IPS-NIHi7 (cell line): ENCODE data around the gene MAP7.
A peak's percentile ranks its signal among the peaks of the same experiment; 100 is the strongest.
"Not testable (repeated sequence)": the region's sequence is repeated elsewhere in the genome, so short reads cannot be mapped to it uniquely, and the experiment has no call there.

Experiments
- DNase-seq: peaks from one replicate; pipeline ENCODE4 v3.0.0; 2012; ENCODE audit warnings: mixed read lengths; ENCODE audit errors: extremely low spot score

Gene MAP7

GRCh38 chr6:136338486-136338885 lies 211.7 kb downstream of the MAP7 start:
- DNase-seq = no peak

GRCh38 chr6:136337606-136338005 lies 212.6 kb downstream of the MAP7 start:
- DNase-seq = no peak

GRCh38 chr6:136337121-136337520 lies 213.1 kb downstream of the MAP7 start:
- DNase-seq = no peak

DNA sequence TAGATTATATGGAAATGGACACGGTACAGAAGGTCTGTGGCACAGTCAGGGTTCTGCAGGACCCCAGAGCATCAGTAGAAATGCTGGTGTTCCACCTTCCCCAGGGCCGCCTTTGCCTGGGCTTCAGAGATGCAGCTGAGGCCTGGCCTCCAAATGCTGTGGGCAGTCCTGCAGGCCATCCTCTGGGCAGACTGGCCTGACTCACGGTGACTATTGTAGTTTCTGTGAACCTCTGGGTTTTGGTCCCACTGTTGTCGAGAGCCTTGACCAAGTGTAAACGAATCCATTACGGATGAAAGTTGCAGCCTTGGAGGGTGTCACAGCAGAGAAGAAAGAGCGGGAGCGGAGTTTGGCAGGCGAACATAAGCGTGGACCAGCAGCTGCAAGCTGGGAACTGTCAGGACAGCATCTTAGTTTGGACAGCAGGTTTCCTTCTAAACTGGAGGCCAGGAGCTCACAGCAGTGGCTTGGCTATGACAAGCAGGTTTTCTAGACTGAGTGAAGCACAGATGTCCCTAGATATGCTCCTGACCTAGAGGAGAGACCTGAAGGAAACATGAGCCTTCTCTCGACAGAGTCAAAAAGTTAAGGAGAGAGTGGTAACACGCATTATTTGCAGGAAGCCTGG lies 214.4 kb downstream of the MAP7 start:
- no peak for DNase-seq

DNA sequence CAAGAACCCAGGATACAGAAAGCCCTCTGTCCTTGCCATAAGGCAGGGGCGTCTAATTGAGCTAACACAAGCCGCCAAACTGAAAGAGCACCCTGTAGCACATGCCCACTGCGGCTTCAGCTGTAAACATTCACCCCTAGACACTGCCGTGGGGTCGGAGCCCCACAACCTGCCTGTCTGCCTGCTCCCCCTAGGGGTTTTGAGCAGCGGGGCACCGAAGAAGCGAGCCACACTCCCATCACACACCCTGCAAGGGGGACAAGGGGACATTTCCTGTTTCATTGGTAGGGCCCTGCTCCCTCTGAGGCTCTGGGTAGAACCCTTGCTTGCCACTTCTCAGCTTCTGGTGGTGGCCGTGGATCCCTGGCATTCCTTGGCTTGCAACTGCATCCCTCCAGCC lies 215.4 kb downstream of the MAP7 start:
- DNase-seq = no peak

DNA sequence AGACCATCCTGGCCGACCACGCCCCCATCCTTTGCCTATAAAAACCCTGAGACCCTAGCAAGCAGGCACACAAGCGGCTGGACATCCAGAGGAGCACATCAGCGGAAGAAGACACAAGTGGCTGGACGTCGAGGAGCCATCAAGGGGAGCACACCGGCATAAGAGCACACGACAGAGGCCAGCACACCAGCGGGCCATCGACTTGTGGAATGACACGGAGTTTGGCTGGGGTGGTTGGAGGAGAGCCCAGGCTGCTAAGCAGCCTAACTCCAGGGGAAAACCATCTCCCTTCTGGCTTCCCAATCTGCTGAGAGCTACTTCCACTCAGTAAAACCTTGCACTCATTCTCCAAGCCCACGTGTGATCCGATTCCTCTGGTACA lies 215.8 kb downstream of the MAP7 start:
- no peak for DNase-seq

- DNase-seq = no peak
These were observed 216.3 kb downstream of the MAP7 start for GRCh38 chr6:136333824-136334464.

GRCh38 chr6:136331461-136331860 lies 218.8 kb downstream of the MAP7 start:
- no peak for DNase-seq

GRCh38 chr6:136330634-136331033 lies 219.6 kb downstream of the MAP7 start:
- no peak for DNase-seq

GRCh38 chr6:136326038-136326553 lies 224.1 kb downstream of the MAP7 start:
- no peak for DNase-seq

- DNase-seq = no peak
These were observed 225.4 kb downstream of the MAP7 start for GRCh38 chr6:136324686-136325380.

- DNase-seq = no peak
These were observed 226.7 kb downstream of the MAP7 start for GRCh38 chr6:136323431-136324112.

GRCh38 chr6:136319732-136320131 lies 230.5 kb downstream of the MAP7 start:
- no peak for DNase-seq

- DNase-seq = no peak
These were observed 231.5 kb downstream of the MAP7 start for GRCh38 chr6:136318676-136319075.

DNA sequence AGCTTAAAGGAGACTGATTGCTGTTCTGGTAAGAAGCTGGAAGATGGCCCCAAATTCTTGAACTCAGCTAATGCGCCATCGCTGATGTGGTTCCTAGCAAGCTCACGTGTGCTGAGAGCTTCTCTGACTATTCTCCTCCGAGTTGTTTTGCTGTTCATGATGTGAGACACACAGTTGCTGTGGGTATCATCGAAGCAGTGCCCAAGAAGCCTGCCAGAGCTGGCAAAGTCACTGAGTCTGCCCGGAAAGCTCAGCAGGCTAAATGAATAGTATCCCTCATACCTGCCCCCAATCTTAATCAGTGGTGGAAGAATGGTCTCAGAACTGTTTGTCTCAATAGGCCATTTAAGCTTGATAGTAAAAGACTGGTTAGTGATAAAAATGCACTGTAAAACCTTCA lies 232.3 kb downstream of the MAP7 start:
- no peak for DNase-seq

DNA sequence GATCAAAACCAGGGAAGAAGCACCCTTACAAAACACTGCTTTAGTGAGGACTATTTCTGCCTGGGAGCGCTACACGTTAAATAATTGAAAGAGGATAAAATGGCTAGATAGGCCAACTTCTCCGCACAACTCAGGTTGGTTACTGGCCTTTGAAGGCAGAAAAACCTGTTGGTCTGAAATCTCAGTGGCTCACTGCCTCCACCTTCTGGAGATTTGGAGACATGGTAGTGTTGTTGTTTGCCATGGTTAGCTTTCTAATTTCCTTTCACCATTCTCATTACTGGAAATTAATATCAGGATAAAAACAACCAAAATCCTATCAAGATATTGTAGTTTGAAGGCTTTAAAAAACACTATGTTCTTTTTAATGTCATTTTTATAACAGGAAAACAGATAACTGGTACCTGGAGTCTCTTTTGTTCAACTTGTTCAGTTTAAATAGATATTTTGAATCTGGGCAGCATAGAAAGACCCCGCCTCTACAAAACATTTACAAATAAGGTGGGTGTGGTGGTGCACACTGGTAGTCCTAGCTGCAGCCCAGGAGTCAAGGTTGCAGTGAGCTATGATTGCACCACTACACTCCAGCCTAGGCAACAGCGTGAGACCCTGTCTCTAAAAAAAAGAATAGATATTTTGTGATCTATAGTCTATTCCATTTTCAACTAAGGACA lies 233.1 kb downstream of the MAP7 start:
- DNase-seq = peak; percentile 73

GRCh38 chr6:136315594-136315993 lies 234.6 kb downstream of the MAP7 start:
- DNase-seq = no peak

DNA sequence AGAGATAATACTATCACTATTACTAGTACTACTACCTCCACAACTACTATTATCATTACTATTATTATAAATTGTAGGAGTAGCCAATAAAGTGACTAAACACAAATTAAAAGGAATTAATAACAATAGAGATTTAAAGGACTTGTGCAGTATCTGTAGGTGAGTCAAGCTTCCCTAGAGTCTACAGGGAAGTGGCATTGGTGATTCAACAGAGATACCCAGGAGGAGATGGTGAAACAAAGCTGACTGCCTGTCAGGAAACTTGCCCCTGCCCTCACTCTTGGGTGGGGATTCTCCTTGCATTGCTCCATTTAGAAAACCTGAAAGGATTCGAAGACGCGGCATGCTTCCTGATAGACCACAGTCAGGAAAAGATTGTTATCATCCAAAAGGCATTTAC lies 237.2 kb downstream of the MAP7 start:
- DNase-seq = no peak

DNA sequence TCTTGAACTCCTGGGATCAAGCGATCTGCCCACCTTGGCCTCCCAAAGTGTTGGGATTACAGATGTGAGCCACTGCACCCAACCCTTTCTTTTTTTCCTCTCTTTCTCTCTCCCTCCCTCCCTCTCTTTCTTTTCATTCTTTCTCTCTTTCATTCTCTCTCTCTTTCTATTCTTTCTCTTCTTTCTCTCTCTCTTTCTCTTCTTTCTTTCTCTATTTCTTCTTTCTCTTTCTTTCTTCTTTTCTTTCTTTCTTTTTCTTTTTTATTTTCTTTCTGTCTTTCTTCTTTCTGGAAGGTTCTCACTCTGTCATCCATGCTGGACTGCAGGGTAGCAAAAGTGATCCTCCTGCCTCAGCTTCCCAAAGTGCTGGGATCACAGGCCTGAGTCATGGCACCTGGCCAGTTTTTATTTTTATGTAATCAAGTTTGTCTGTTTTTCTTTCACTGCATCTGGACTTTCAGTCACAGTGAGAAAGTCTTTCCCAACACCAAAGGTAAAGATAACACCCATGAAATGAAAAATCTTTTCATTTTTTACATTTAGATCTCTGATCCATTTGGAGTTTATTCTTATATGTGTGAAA lies 240.4 kb downstream of the MAP7 start:
- DNase-seq = no peak

DNA sequence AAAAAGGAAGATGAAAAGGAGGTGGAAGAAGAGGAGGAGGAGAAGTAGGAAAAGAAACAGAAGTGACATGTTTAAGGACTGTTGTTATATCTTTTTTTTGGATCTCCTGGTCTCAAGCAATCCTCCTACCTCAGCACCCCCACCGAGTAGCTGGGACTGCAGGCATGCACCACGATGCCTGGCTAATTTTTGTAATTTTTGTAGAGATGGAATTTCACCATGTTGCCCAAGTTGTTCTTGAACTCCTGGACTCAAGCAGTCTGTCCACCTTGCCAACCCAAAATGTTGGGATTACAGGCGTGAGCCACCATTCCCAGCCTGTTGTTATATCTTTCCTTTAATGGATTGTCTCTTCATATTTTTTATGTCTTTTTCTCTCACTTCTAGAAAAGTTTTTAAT lies 241.1 kb downstream of the MAP7 start:
- no peak for DNase-seq

DNA sequence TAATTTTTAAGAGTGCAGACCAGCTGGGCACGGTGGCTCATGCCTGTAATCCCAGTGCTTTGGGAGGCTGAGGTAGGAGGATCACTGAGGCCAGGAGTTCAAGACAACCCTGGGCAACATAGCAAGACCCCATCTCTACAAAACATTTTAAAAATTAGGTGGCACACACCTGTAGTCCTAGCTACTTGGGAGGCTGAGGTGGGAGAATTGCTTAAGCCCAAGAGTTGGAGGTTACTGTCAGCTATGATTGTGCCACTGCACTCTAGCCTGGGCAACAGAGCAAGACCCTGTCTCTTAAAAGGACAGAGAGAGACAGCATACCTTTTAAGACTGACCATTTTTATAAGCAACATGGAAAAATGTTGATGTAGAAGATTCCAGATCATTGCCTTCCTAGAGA lies 241.8 kb downstream of the MAP7 start:
- DNase-seq = not testable (repeated sequence)

DNA sequence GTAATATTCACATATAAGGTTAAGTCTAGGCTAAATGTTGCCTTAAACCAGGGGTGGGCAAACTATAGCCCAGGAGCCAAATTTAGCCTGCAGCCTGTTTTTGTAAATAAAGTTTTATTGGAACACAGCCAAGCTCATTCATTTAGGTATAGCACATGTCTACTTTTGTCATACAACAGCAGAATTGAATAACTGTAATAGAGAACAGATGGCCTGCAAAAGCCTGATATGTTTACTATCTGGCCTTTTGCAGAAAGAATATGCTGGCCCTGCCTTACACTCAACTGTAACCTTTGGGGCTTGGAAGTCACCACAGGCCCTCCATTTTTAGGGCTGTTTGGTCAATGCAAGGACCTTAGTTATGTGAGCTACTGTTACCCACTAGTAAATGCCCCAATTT lies 242.9 kb downstream of the MAP7 start:
- DNase-seq = no peak
